HS-27A (cell line): ENCODE measurements around the gene SPRR5.

Experiments
- DNase-seq: peaks from one replicate; pipeline ENCODE4 v3.0.0-alpha.2; 2012; ENCODE audit warnings: low read depth, missing footprints

Gene SPRR5, protein sequence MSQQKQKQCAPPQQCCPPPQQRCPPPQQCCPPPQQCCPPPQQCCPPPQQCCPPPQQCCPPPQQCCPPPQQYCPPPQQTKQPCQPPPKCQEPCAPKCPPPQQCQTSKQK

DNA sequence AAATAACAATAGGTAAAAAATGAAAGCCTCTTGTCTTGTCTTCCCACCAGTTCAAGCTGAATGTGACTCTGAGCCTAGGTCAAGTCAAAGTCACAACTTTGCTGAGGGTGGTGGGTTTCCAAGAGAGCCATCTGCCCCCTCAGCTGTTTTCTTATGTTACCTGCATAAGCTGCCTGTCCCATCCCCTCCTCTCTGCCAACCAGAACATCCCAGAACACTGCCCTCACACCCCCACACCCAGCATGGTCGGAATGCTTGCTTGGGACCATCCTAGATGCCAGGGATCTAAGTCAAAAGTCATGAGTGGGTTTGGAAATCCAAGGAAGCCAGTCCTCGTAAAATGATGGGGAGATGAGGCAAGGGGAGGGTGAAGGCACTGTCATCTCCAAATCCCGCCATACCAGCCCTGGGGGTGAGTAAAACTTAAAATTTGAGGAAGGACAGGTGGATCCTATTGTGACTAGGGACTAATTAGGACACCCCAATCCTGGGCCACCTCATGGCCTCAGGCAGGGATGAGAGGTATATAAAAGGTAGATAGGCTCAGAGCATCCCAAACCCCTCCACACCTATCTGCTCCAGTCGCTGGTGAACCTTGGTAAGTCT is at the start of gene SPRR5:
Gene SPRR5, plus strand, starts transcription at position 556 of the 606 bp plus-strand sequence. CDS start 1,349 bp downstream, outside the sequence.
- no peak for DNase-seq

DNA sequence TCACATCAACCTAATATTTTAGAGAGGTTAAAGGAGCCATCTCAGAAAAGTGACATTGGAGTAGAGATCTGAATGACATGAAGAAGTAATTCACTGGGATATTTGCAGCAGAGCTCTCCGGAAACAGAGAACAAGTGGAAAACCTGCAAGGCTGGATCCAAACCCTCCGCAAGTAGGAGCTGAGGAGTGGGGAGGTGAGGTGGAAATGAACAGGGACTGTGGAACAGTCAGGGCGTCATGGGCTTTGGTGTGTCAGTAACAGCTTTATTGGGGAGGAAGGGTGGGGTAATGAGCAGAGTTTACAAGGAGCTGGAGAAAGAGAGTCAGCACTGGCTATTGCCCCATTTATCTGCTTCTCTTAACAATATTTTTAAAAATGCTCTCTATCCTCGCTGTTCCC is 48.0 kb upstream of the SPRR5 start:
- no peak for DNase-seq

DNA sequence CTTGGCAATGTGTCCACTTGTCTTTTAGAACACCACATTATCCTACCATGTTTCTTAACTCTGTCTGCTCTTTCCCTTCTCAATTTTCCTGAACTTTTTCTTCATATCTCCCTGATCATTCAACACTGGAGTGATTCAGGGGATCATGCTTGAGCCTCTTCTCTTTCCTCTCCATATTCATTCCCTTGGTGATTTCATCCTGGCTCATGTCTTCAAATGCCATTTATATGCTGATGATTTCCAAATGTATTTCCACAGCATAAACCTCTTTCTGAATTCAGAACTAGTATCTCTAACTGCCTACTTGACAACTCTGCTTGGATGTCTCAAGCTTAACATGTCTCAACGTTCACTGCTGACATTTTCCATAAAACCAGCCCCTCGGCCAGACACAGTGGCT is 47.1 kb upstream of the SPRR5 start:
- DNase-seq = no peak

DNA sequence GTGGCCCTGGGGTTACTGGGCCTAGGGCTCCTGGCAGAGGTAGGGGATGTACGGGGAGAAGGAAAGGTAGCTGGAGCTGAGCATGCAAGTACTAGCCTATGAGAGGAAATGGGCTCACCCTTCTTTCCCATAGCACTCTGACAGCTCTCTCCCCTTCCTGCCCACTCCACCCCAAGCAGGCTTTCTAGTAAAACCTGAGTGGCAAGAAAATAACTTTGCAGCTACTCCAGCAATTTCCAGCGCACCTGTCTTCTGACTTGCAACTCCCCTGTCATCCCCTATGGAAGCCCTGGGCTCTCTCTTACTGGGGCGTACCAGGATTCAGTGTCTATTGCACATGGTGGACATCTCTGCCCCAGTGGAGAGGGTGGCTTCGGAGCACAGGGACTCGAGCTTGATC is 45.4 kb upstream of the SPRR5 start:
- DNase-seq = no peak

DNA sequence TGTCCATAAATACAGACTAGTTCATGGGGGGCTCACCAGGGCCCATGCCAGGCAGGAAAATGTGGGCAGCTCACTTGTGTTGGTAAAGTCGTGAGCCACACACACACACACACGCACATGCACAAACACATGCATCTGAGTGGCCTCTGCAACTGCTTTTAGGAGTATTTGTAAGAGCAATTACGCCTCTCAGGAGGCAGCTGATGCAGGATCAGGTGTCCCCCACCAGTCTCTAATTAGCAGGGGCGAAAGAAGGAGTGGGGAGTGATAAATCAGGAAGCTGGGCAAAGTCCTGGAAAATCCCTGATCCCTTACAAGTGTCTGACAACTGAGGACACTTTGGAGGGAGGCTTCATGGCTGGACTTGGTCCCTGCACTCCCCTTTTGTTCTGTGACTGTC is 44.4 kb upstream of the SPRR5 start:
- no peak for DNase-seq

DNA sequence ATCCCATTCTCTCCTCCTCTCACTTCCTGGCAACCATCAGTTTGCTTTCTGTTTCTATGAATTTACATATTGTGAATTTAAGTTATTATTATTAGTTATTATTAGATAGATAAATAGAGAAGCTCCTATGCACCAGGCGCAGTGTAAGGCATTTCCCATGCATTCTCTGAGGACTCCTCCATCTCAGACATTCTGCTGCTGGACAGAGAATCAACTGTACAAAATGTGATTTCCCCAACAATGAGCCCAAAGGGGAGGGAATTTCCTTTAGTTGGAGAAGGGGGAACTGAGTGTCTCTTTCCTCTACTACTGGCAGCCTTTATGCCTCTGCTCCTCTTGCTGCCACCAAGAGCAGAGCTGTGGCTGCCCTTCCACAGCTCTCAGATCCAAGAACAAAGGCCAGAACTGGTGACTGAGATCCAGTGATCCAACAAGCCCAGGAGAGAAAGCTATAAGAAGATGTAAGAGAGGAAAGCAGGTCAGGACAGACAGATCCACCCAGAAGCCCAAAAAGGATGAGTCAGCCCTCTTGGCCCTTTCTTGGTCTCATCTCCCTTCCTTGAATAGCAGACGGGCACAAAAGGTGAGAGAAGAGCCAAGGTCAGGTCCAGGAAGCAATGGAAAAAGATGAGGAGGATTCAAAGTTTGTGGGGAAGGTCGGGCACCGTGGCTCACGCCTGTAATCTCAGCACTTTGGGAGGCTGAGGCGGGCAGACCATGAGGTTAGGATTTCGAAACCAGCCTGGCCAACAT is 42.1 kb upstream of the SPRR5 start:
- DNase-seq = no peak

DNA sequence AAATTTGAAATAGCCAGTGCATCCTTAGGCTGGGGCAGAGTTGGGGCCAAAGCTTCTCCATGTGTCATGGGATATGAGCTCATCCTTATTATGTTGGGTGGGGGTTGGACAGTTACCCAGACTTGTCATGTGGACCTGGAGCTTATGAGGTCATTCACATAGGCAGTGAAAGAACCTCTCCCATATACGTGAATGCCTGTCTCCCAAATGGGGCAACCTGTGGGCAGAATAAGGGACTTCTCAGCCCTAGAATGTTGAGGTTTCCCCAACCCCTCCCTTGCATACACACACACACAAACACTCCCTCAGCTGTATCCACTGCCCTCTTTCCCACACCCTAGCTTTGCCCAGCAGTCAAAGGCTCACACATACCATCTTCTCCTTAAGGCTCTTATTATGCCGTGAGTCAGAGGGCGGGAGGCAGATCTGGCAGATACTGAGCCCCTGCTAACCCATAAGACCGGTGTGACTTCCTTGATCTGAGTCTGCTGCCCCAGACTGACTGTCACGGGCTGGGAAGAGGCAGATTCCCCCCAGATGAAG is 40.9 kb upstream of the SPRR5 start:
- peak; percentile 92 for DNase-seq

DNA sequence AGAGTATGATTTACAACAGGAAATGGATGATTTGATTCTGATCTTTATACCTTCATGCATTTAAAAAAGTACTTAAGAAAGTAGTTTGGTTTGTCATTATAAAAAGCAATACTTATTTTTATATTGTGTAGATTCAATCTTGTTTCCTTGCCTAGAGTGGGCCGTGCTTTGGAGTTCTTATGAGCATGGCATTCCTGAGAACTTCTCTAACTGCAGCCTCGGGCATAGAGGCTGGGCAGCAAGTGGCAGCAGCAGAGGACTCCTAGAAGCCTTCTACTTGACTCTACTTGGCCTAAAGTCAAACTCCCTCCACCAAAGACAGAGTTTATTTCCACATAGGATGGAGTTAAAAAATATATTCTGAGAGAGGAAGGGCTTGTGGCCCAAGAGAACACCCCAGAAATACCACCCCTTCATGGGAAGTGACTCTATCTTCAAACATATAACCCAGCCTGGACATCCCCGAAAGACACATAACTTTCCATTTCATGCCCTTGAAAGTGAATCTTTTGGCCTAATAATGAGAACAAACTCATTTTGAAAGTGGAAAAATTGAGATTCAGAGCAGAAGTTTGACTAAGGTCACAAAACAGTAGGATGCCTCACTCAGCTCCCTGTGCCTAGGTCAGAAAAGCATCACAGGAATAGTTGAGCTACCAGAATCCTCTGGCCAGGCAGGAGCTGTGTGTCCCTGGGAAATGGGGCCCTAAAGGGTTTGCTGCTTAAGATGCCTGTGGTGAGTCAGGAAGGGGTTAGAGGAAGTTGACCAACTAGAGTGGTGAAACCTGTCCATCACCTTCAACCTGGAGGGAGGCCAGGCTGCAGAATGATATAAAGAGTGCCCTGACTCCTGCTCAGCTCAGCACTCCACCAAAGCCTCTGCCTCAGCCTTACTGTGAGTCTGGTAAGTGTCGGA is 39.1 kb upstream of the SPRR5 start, which contains the start of gene IVL:
Gene IVL, plus strand, starts transcription at position 861 of the 916 bp plus-strand sequence. CDS start 1,252 bp downstream, outside the sequence.
- no peak for DNase-seq

DNA sequence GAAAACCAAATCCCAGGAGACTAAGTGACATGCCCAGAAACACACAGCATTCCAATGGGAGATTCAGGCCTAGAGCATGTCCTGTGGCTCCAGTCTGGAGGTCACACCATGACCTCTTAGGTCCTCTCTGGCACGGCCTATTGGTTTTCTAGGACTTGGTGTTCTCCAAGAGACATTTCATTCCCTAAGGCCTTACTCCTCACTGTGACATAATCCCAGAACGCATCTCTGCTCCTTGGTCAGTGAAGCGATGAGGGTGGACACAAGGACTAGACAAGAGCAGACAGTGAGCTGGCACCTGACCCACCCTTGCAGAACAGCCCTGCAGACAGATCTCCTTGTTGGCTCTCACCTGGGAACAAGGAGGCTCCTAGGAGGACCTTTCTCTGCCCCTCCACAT is 37.8 kb upstream of the SPRR5 start:
- no peak for DNase-seq

DNA sequence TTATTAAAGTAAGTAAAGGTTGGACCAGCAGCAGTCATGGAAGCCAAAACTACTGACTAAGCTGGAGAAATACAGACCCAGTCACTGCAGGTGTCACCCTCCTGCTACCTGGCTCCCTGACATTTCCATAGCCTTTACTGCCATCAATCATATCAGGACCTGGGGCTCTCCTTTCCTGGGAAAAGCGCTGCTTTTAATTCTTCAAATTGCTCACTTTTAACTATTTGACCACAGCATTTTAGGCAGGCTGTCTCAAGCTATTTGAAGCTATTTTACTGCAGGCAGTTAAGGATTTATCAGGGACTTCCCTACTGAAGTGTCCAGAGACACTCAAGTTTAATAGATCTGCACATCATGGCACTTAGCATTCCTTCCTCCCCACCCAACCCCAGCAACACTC is 34.5 kb upstream of the SPRR5 start:
- no peak for DNase-seq

DNA sequence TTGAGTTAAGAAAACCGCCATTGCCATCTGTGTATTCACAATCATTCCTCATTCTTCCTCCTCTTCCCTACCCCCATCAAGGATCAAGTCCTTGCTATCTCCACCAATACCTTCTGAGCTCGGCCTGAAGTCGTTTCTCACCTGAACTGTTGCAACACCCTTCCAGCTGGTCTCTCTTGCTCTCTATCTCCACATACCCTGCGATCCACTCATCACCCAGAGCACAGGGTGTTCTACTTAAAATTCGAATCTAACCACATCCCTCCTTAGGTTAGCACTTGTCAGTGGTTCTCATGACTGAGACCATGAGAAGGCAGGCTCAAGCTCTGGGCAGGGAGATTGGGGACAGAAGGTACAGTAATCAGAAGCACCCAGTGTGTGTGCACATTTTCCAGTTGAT is 34.1 kb upstream of the SPRR5 start:
- DNase-seq = no peak

DNA sequence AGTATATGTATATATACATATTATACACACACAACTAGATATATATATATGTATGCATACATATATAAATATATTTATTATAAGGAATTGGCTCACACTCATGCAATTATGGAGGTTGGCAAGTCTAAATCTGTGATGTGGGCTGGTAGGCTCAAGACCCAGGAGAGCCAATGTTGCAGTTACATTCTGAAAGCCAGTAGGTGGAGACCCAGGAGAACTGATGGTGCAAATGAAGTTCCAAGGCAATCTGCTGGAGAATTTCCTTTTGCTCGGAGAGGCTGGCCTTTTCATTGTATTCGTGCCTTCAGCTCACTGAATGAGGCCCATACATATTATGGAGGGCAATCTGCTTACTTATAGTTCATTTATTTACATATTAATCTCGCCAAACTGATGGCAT is 29.2 kb upstream of the SPRR5 start:
- no peak for DNase-seq

DNA sequence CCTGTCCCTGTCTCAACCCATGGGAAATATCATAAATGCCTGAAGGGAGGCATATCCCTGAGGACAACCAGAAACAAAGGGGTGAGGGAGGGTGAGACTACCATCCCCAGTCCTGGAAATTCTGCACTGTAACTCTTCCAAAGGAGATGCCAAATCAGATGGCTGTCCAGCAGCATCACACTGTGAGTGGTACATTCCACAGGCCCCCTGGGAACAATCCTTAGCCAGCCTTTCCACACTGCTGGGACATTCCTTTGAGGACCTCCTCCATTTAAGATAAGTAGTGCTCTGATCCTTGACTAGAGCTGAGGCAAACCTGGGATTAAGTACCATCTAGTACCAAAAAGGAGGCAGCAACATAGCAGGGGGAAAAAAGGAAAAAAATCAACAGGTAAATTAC is 27.9 kb upstream of the SPRR5 start:
- DNase-seq = no peak

DNA sequence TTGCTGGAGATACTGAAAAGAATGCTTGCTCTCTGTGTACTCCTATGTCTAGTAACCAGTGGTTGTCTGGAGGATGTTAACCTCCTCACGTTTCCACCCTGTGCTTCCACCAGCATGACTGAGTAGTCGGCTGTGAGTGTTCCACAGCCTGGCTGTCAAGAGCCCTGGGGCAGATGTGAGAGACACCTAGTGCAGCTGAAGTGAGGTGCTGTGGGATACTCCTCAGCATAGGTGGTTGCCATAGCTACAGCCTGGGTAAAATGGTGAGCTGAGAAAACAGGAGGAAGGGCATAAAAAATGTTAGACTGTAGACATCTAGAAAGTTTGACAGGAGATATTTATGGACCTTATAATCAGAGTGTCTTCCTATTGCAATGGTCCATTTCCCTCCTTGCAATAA is 22.8 kb upstream of the SPRR5 start:
- no peak for DNase-seq

DNA sequence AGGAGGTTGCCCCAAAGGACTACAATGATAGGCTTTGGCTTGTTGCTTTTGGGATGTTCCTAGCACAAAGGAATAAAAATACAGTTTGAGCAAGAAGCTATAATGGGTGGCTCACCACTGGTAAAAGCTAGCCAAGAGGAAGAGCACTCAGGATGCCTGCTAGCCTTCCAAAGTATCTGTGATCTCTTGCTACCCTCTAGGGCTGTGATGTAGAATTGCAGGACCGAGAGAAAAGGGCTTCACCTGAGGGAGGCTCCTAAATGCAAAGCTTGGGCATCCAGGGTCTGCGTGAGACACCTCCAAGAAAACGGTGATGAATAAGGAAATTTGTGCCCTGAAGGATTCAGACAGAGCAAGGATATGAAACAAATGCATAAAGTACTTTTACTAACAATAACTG is 20.9 kb upstream of the SPRR5 start:
- DNase-seq = no peak

DNA sequence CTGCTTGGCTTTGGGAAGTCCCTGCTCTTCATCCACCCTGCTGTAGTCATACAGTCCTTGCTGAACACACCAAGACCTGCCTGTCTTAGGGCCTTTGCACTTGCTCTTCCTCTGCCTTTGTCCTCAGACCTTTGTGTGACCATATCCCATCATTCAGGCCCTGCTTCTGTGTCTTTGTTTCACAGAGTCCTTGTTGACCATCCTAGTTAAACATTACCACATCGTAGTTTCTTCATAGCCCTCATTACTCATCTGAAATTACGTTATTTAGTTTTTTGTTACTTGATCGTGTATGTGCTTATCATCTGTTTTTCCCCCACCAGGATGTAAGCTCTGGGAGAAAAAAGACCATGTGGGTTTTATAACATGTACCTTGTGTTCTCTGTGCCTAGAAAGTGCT is 18.3 kb upstream of the SPRR5 start:
- DNase-seq = no peak

DNA sequence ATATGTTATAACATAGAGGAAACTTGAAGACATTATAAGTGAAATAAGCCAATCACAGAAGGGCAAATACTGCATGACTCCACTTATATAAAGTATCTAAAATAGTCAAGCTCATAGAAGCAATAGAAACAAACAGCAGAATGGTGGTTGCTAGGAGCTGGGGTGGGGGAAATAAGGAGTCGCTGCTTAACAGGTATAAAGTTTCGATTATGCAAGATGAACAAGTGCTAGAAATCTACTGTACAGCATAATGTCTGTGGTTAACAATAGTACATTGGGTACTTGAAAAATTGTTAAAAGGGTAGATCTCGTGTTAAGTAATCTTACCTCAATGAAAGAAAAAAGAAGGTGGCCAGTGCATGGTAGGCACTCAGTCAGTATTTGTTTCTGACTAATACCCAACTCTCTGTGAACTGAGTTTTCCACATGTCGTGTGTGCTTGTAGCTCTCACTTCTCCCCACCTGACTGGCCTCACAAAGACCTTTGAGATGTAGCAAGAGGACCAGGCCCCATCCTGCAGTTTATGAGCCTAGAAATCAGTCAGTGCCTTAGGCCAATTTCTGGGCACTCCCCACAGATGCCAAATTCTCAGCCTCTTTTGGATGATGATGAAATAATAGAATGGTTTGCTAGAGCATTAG is 14.7 kb upstream of the SPRR5 start:
- no peak for DNase-seq

DNA sequence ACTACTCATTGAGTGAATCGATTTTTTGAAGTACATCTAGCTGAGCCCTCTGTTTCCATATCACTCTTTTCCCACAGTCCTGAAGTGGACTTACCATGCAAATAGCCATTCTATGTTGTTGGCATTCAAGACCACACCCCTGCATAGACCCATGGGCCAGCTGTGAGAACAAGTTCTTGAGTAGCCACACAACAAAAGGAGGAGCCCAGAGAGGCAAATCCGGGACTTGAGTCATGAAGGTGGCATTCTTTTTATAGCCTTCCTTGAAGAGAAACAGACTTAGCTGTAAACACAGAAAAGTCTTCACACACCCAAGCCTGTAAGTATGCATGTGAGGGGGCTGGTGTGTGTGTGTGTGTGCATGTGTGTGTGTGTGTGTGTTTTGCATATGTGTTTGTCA is 13.8 kb upstream of the SPRR5 start:
- DNase-seq = no peak

DNA sequence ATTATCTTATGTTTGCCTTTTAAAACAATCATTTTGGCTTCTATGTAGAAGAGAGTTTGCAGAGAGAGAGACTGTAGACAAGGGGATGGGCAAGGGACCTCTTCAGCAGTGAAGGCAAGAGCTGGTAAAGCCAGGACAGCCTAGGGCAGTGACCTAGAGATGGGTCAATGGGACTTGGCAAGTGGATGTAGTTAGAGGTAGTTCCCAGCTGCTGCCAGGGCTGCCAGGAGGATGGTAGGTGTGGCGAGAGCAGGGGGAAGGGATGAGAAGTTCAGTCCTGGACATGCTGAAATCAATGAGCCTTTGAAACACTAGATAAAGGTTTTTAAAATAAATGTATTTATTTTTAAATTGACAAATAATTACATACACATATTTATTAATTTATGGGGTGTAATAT is 6.4 kb upstream of the SPRR5 start:
- DNase-seq = no peak

DNA sequence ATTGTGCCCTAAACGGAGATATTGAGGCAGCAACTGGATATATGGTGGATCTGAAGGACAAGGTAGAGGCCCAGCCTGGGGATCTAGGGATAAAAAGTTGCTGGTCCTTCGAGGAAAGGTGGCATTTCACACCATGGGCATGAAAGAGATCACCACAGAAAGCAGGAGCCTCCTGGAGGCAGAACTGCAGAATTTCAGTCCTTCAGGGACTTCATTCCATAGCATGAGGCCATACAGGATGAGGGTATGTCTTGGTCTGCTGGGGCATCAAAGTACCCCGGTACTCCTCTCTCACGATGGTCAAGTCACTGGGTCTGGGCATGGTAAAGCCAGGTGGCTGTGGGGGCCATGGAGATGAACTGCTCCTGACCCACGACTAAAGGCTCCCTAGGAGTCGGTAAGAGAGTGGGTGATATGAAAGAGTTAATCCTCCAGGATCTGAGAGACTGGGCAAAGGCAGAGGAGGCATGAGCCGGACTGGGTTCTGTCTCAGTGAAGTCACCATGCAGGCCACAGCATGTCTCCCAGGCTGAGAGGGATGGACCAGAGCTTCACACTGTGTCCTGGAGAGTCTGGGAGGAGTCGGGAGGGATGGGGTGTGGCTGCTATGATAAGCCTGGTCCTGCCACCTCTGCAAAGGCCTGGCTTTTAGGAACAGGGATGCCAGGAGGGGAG is 5.8 kb upstream of the SPRR5 start:
- no peak for DNase-seq

DNA sequence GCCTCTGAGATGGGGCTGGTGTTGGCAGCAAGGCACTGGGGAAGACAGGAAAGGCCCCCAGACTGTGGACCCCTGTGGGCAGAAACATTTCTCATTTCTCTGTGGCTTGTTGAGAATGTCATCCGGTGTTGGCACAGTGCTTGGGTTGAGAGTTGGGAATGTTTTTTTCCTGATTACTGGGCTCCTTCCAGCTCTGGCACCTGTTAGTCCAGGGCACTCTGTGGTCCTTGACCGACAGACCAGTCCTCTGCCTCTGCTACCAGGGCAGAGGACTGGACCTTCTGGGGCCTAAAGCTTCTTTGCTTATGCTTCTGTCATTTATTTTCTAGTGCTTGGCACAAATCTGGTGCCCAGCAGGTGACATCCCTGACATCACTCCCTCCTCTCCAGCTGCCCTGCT is 4.8 kb upstream of the SPRR5 start:
- DNase-seq = no peak
